ENCODE results near the gene RASGEF1B. TPM values are rescaled to one million over a fixed set of nuclear protein-coding genes. Genes with fewer than 3 reads are reported as not detected.

The RASGEF1B gene
- total RNA-seq, 4 donors from 2014 or later: 35.0 to 56.7 (median 50.2) TPM

- no peak for DNase-seq (ENCODE audit: low spot score)
- no peak for TF ChIP-seq CTCF (IDR thresholded peaks at IDR 0.05)
- ATAC-seq (ENCODE audit: low FRiP score): no peak
Measured at GRCh38 chr4:81457345-81457744, 14.4 kb downstream of the RASGEF1B start.

GRCh38 chr4:81455897-81456296, 15.8 kb downstream of the RASGEF1B start:
- DNase-seq (ENCODE audit: low spot score) (no peak), ATAC-seq (ENCODE audit: low FRiP score) (no peak)
- TF ChIP-seq CTCF (IDR thresholded peaks at IDR 0.05): no peak

GRCh38 chr4:81454948-81455347, 16.8 kb downstream of the RASGEF1B start:
- DNase-seq (ENCODE audit: low spot score) (no peak), ATAC-seq (ENCODE audit: low FRiP score) (no peak)
- no peak for TF ChIP-seq CTCF (IDR thresholded peaks at IDR 0.05)

DNA sequence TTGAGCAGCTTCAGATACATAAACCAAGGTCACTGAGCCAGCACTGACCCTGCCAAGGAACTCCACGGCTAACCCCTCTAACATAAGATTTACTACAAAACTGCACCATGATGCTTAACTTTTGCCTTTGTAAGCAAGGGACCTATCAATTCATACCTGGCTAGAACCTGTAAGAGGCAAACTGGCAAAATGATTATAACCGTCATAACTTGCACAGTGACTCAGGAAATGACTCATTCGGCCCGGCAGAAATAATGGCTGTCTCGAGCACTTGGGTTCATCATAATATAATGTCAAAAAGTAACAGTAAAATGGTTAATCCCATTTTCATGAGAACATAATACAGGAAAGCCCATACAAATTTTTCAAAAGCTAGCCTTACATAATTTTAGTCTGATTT, 17.2 kb downstream of the RASGEF1B start:
- no peak for ATAC-seq (ENCODE audit: low FRiP score)

GRCh38 chr4:81453024-81453423, 18.7 kb downstream of the RASGEF1B start:
- no peak for DNase-seq (ENCODE audit: low spot score)
- ATAC-seq (ENCODE audit: low FRiP score): no peak
- TF ChIP-seq CTCF (IDR thresholded peaks at IDR 0.05): no peak

More for the DNA sequence above, 17.2 kb downstream of the RASGEF1B start:
- no peak for TF ChIP-seq CTCF (IDR thresholded peaks at IDR 0.05)
- no peak for DNase-seq (ENCODE audit: low spot score)

DNA sequence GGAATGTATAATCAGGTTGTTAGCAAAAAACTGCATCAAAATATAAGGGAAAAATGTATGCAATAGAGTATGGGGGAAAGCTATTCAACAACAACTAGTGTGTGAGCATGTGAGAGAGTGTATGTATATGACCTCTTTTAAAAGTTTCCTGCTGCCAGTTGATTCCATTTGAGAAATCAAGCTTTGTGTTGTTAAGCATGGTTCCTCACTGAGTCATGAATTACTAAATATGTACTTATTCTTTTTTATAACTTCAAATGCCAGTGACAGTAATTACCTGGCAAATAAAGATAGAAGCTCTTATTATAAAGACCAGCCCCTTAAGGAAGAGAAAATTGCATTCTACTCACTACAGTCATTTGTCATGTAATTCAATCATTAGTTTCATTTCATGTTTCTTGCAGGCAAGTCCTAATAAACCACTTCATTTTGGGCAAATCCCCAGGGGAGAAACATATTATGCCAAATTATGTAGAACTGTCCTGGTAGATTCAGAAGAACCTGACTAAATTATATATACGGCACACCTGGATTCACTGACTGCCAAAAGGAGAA, 19.2 kb downstream of the RASGEF1B start:
- ATAC-seq (ENCODE audit: low FRiP score) (peak; percentile 51), DNase-seq (ENCODE audit: low spot score) (no peak)
- TF ChIP-seq CTCF (IDR thresholded peaks at IDR 0.05): no peak

DNA sequence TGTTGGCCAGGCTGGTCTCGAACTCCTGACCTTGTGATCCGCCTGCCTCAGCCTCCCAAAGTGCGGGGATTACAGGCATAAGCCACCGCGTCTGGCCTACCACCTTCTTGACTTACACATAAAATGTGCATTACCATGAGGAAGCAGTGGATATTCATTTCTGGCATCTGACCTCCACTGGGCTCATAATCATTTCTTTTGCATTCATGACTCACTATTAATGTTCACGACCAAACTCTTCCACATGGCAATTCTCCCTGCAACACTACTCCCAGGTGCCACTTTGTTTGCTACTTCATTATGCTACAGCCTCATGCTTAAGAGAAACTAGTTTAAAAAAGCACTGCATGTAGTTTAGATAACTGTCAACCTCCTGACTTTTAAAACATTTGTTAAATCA, 22.7 kb downstream of the RASGEF1B start:
- TF ChIP-seq CTCF (IDR thresholded peaks at IDR 0.05): no peak
- ATAC-seq (ENCODE audit: low FRiP score) (no peak), DNase-seq (ENCODE audit: low spot score) (no peak)
